H9 (cell line): ENCODE data around the gene IRAG1. TPM values are rescaled to one million over a fixed set of nuclear protein-coding genes. Genes with fewer than 3 reads are reported as not detected.
A peak's percentile ranks its signal among the peaks of the same experiment; 100 is the strongest.

Experiments
- DNase-seq: peaks from one replicate; pipeline ENCODE4 v3.0.0-alpha.2; 2017
- H2AFZ ChIP-seq: one replicate; pipeline ENCODE4 v1.6.1; 2013; ENCODE audit warnings: mild to moderate bottlenecking, low read length, control low read depth, moderate library complexity
- H2AK5ac ChIP-seq: 2 replicates; pipeline ENCODE4 v1.6.1; 2013; ENCODE audit warnings: low read length, control low read depth, mixed read lengths; ENCODE audit not compliant: insufficient read length
- H2BK120ac ChIP-seq: one replicate; pipeline ENCODE4 v1.6.1; 2013; ENCODE audit warnings: low read depth, mild to moderate bottlenecking, low read length, control low read depth, inconsistent platforms; ENCODE audit not compliant: poor library complexity, severe bottlenecking
- H2BK12ac ChIP-seq: 2 replicates; pipeline ENCODE4 v1.6.1; 2013; ENCODE audit warnings: low read length, control low read depth, mixed read lengths, low read depth; ENCODE audit not compliant: insufficient read length
- H2BK15ac ChIP-seq: 2 replicates; pipeline ENCODE4 v1.6.1; 2013; ENCODE audit warnings: low read depth, low read length, control low read depth
- H2BK20ac ChIP-seq: one replicate; pipeline ENCODE4 v1.6.1; 2013; ENCODE audit warnings: low read depth, mild to moderate bottlenecking, low read length, control low read depth, inconsistent platforms; ENCODE audit not compliant: poor library complexity, severe bottlenecking
- H2BK5ac ChIP-seq: 2 replicates; pipeline ENCODE4 v1.6.1; 2013; ENCODE audit warnings: low read length, control low read depth, mixed read lengths; ENCODE audit not compliant: insufficient read length
- H3K14ac ChIP-seq: 2 replicates; pipeline ENCODE4 v1.6.1; 2013; ENCODE audit warnings: low read length, control low read depth; ENCODE audit not compliant: insufficient read depth
- H3K18ac ChIP-seq: 2 replicates; pipeline ENCODE4 v1.6.1; 2013; ENCODE audit warnings: low read depth, mild to moderate bottlenecking, mixed read lengths, low read length, control low read depth; ENCODE audit not compliant: insufficient read length
- H3K23ac ChIP-seq: 2 replicates; pipeline ENCODE4 v1.6.1; 2013; ENCODE audit warnings: low read length, control low read depth, mixed read lengths, low read depth; ENCODE audit not compliant: insufficient read length
- H3K23me2 ChIP-seq: 2 replicates; pipeline ENCODE4 v1.6.1; 2013; ENCODE audit warnings: low read depth, mild to moderate bottlenecking, mixed read lengths, low read length, control low read depth; ENCODE audit not compliant: insufficient read length, poor library complexity, severe bottlenecking
- H3K27ac ChIP-seq: 2 replicates; pipeline ENCODE4 v1.5.1; 2013; ENCODE audit warnings: low read length, control low read depth, mixed read lengths, low read depth; ENCODE audit not compliant: insufficient read length
- H3K27me3 ChIP-seq: 2 replicates; pipeline ENCODE4 v1.6.1; 2013; ENCODE audit warnings: low read length, control low read depth, inconsistent platforms; ENCODE audit not compliant: insufficient read depth
- H3K4ac ChIP-seq: 2 replicates; pipeline ENCODE4 v1.6.1; 2013; ENCODE audit warnings: low read depth, mild to moderate bottlenecking, control low read depth, inconsistent platforms, low read length, moderate library complexity
- H3K4me1 ChIP-seq: 2 replicates; pipeline ENCODE4 v1.6.1; 2013; ENCODE audit warnings: low read length, control low read depth, inconsistent platforms; ENCODE audit not compliant: insufficient read depth
- H3K4me2 ChIP-seq: 2 replicates; pipeline ENCODE4 v1.6.1; 2013; ENCODE audit warnings: low read length, control low read depth, mixed read lengths; ENCODE audit not compliant: insufficient read length, insufficient read depth
- H3K56ac ChIP-seq: 2 replicates; pipeline ENCODE4 v1.6.1; 2013; ENCODE audit warnings: low read depth, mild to moderate bottlenecking, mixed read lengths, low read length, control low read depth; ENCODE audit not compliant: insufficient read length
- H3K79me1 ChIP-seq: 2 replicates; pipeline ENCODE4 v1.6.1; 2013; ENCODE audit warnings: low read depth, mild to moderate bottlenecking, moderate library complexity, low read length, control low read depth, inconsistent platforms; ENCODE audit not compliant: insufficient read depth, poor library complexity, severe bottlenecking
- H3K79me2 ChIP-seq: 2 replicates; pipeline ENCODE4 v1.6.1; 2013; ENCODE audit warnings: low read length, control low read depth, inconsistent platforms; ENCODE audit not compliant: insufficient read depth
- H3K9ac ChIP-seq: 2 replicates; pipeline ENCODE4 v1.6.1; 2013; ENCODE audit warnings: low read length, control low read depth, mixed read lengths; ENCODE audit not compliant: insufficient read length; ENCODE audit errors: extremely low read depth
- H3K9me3 ChIP-seq: one replicate; pipeline ENCODE4 v1.6.1; 2013; ENCODE audit warnings: low read depth, low read length, inconsistent platforms; ENCODE audit not compliant: control insufficient read depth
- H3T11ph ChIP-seq: one replicate; pipeline ENCODE4 v1.6.1; 2013; ENCODE audit warnings: mild to moderate bottlenecking, low read length, control low read depth, inconsistent platforms
- H4K20me1 ChIP-seq: one replicate; pipeline ENCODE4 v1.6.1; 2013; ENCODE audit not compliant: control insufficient read depth, insufficient read length, insufficient read depth
- H4K5ac ChIP-seq: 2 replicates; pipeline ENCODE4 v1.6.1; 2013; ENCODE audit warnings: low read depth, mild to moderate bottlenecking, mixed read lengths, low read length, control low read depth; ENCODE audit not compliant: insufficient read length
- H4K8ac ChIP-seq: replicated peaks from 2 replicates; pipeline ENCODE4 v1.6.1; 2013; ENCODE audit warnings: low read length, control low read depth, mixed read lengths, low read depth; ENCODE audit not compliant: insufficient read length
- H4K91ac ChIP-seq: 2 replicates; pipeline ENCODE4 v1.6.1; 2013; ENCODE audit warnings: low read depth, mild to moderate bottlenecking, moderate library complexity, mixed read lengths, low read length, control low read depth; ENCODE audit not compliant: insufficient read length
- H3K27ac Mint-ChIP-seq, 3 experiments: 2 replicates in 2 of 3; 3 replicates in 1 of 3; pipeline ENCODE4 v1.8.0; 2020 to 2021; ENCODE audit warnings: mixed read lengths in 3 of 3, mild to moderate bottlenecking in 1 of 3, moderate library complexity in 1 of 3
- H3K27me3 Mint-ChIP-seq: 2 replicates; pipeline ENCODE4 v1.8.0; 2021; ENCODE audit warnings: low read depth, mild to moderate bottlenecking, moderate library complexity, mixed read lengths
- H3K36me3 Mint-ChIP-seq, 3 experiments: 2 replicates in 2 of 3; 3 replicates in 1 of 3; pipeline ENCODE4 v1.8.0; 2020 to 2021; ENCODE audit warnings: low read depth in 3 of 3, mixed read lengths in 3 of 3; ENCODE audit not compliant: insufficient read depth in 1 of 3
- H3K4me1 Mint-ChIP-seq, 2 experiments: 2 replicates each; pipeline ENCODE4 v1.8.0; 2020; ENCODE audit warnings: mixed read lengths in 2 of 2
- H3K4me3 Mint-ChIP-seq, 2 experiments: 2 replicates in 1 of 2; 3 replicates in 1 of 2; pipeline ENCODE4 v1.8.0; 2020 to 2021; ENCODE audit warnings: mild to moderate bottlenecking in 2 of 2, mixed read lengths in 2 of 2, moderate library complexity in 1 of 2
- H3K9me3 Mint-ChIP-seq, 2 experiments: 2 replicates in 1 of 2; 3 replicates in 1 of 2; pipeline ENCODE4 v1.8.0; 2020; ENCODE audit warnings: mild to moderate bottlenecking in 2 of 2, mixed read lengths in 2 of 2, moderate library complexity in 1 of 2
- CTCF ChIP-seq: fragments of 200-600 bp; sonication (generic); conservative IDR thresholded peaks from 3 replicates; pipeline ENCODE4 v1.8.0; 2021; ENCODE audit warnings: antibody characterized with exemption, mild to moderate bottlenecking
- whole genome bisulfite sequencing: extraction: QIAGEN DNeasy Blood & Tissue Kit; methylation state at CpG from one replicate; pipeline ENCODE4 v1.1.7; 2013; ENCODE audit warnings: missing lambda C conversion rate, low lambda C conversion rate, mixed read lengths; ENCODE audit not compliant: insufficient read length; ENCODE audit errors: extremely low coverage; 5-methylcytosine and 5-hydroxymethylcytosine counted together
- total RNA-seq: library from RNA; stranded (reverse); gene quantifications from 2 replicates; pipeline ENCODE4 v1.2.1, GENCODE V29; 2021

Gene IRAG1
- total RNA-seq, 1 experiment from 2014 or later = 2.4 TPM

- H3K9me3 Mint-ChIP-seq = no peaks in the 10 kb centered on the region
- Histone ChIP-seq H2BK5ac (no peak overlapping the region), H3K4me1 (no peaks in the 10 kb centered on the region), H2AFZ (no peak overlapping the region), H3K27ac (no peak overlapping the region), H2BK15ac (no peak overlapping the region), H3K14ac (no peak overlapping the region), H3K27me3 (no peaks in the 10 kb centered on the region), H3K4ac (no peak overlapping the region), H2BK120ac (no peak overlapping the region), H3K79me1 (no peaks in the 10 kb centered on the region), H3K9me3 (no peaks in the 10 kb centered on the region), H2AK5ac (no peak overlapping the region), H3T11ph (no peak overlapping the region), H2BK12ac (no peak overlapping the region), H4K20me1 (no peaks in the 10 kb centered on the region), H3K23ac (no peak overlapping the region), H4K91ac (no peak overlapping the region), H2BK20ac (no peak overlapping the region), H3K79me2 (no peaks in the 10 kb centered on the region), H3K9ac (no peak overlapping the region), H3K56ac (no peak overlapping the region), H4K5ac (no peak overlapping the region), H4K8ac (no peak overlapping the region), H3K23me2 (no peaks in the 10 kb centered on the region), H3K4me2 (no peak overlapping the region), H3K18ac (no peak overlapping the region)
- H3K4me1 Mint-ChIP-seq = peaks cover 9 to 14% of the 10 kb centered on the region in 2 experiments
- TF ChIP-seq CTCF = no peak
- H3K36me3 Mint-ChIP-seq = no peaks in the 10 kb centered on the region; a peak in 1 of 7 replicates
- peak overlapping the region in 2 of 3 experiments; percentile 20 to 63; a peak in 3 of 7 replicates for H3K27ac Mint-ChIP-seq
- DNase-seq = no peak
- H3K27me3 Mint-ChIP-seq = no peaks in the 10 kb centered on the region
- H3K4me3 Mint-ChIP-seq = no peak overlapping the region
- WGBS = no CpG with 5 or more reads among the region's 13 CpGs
Observed at GRCh38 chr11:10659339-10660216, 34.0 kb downstream of the IRAG1 start.
